Liver (tissue), 9 donors: ENCODE results near the gene SPATS2. TPM values are rescaled to one million over a fixed set of nuclear protein-coding genes. Genes with fewer than 3 reads are reported as not detected.
A peak's percentile ranks its signal among the peaks of the same experiment; 100 is the strongest.

Experiments
- DNase-seq: peaks from one replicate; pipeline ENCODE4 v3.0.0-alpha.2; 2017; ENCODE audit warnings: low spot score
- H3K27ac ChIP-seq, 2 donors: one replicate each; pipeline ENCODE4 v1.7.0; 2013; ENCODE audit warnings: inconsistent platforms in 2 of 2, low read length in 2 of 2, control low read depth in 1 of 2, low read depth in 1 of 2, mild to moderate bottlenecking in 1 of 2
- H3K27me3 ChIP-seq, 4 donors: one replicate each; pipeline versions ENCODE4 v1.6.1 to v1.7.0; 2013; ENCODE audit warnings: low read length in 3 of 4, inconsistent platforms in 1 of 4, mild to moderate bottlenecking in 1 of 4, moderate library complexity in 1 of 4; ENCODE audit not compliant: control insufficient read depth in 4 of 4, insufficient read depth in 4 of 4
- H3K36me3 ChIP-seq, 4 donors: one replicate each; pipeline versions ENCODE4 v1.6.1 to v1.7.0; 2013; ENCODE audit warnings: low read length in 3 of 4, mild to moderate bottlenecking in 3 of 4, low read depth in 1 of 4, moderate library complexity in 1 of 4; ENCODE audit not compliant: control insufficient read depth in 4 of 4, insufficient read depth in 3 of 4
- H3K4me1 ChIP-seq, 4 donors: one replicate each; pipeline versions ENCODE4 v1.6.1 to v1.7.0; 2013; ENCODE audit warnings: low read length in 3 of 4, mild to moderate bottlenecking in 3 of 4, moderate library complexity in 1 of 4; ENCODE audit not compliant: control insufficient read depth in 4 of 4, insufficient read depth in 4 of 4
- H3K4me3 ChIP-seq, 3 donors: one replicate each; pipeline versions ENCODE4 v1.6.1 to v1.7.0; 2013; ENCODE audit warnings: low read length in 3 of 3, control low read depth in 1 of 3, low read depth in 1 of 3, mild to moderate bottlenecking in 1 of 3
- H3K9ac ChIP-seq, 2 donors: one replicate each; pipeline ENCODE4 v1.7.0; 2013; ENCODE audit warnings: low read length in 2 of 2, mild to moderate bottlenecking in 2 of 2, moderate library complexity in 2 of 2, control low read depth in 1 of 2, low read depth in 1 of 2
- H3K9me3 ChIP-seq, 4 donors: one replicate each; pipeline versions ENCODE4 v1.6.1 to v1.7.0; 2013; ENCODE audit warnings: low read length in 3 of 4; ENCODE audit not compliant: control insufficient read depth in 4 of 4
- FOXA2 ChIP-seq: IDR thresholded peaks from 2 replicates; pipeline ENCODE4 v1.6.1; 2016; ENCODE audit warnings: antibody characterized with exemption
- GABPA ChIP-seq, 2 donors: IDR thresholded peaks in 1 of 2; conservative IDR thresholded peaks in 1 of 2; 2 replicates each; pipeline ENCODE4 v1.6.1; 2016; ENCODE audit warnings: antibody characterized with exemption in 2 of 2, mild to moderate bottlenecking in 1 of 2, moderate library complexity in 1 of 2
- HNF4A ChIP-seq, 2 donors: conservative IDR thresholded peaks; 2 replicates each; pipeline ENCODE4 v1.6.1; 2016; ENCODE audit warnings: antibody characterized with exemption in 2 of 2, mild to moderate bottlenecking in 2 of 2
- MAX ChIP-seq: IDR thresholded peaks from 2 replicates; pipeline ENCODE4 v1.6.1; 2016; ENCODE audit warnings: antibody characterized with exemption
- RAD21 ChIP-seq, 2 donors: IDR thresholded peaks; 2 replicates each; pipeline ENCODE4 v1.6.1; 2016; ENCODE audit warnings: antibody characterized with exemption in 2 of 2, mild to moderate bottlenecking in 2 of 2
- REST ChIP-seq: IDR thresholded peaks from 2 replicates; pipeline ENCODE4 v1.6.1; 2016; ENCODE audit warnings: antibody characterized with exemption, mild to moderate bottlenecking
- RXRA ChIP-seq, 2 donors: IDR thresholded peaks; 2 replicates each; pipeline ENCODE4 v1.6.1; 2017 to 2018; ENCODE audit warnings: antibody characterized with exemption in 2 of 2, mild to moderate bottlenecking in 1 of 2
- SP1 ChIP-seq: IDR thresholded peaks from 2 replicates; pipeline ENCODE4 v1.6.1; 2018; ENCODE audit warnings: antibody characterized with exemption, mild to moderate bottlenecking
- YY1 ChIP-seq: IDR thresholded peaks from 2 replicates; pipeline ENCODE4 v1.6.1; 2016; ENCODE audit warnings: antibody characterized with exemption, mild to moderate bottlenecking
- ZBTB33 ChIP-seq: IDR thresholded peaks from 2 replicates; pipeline ENCODE4 v1.6.1; 2016; ENCODE audit warnings: antibody characterized with exemption
- WGBS: extraction: QIAGEN DNeasy Blood & Tissue Kit; methylation state at CpG from one replicate; pipeline ENCODE4 v1.1.7; 2013; 5-methylcytosine and 5-hydroxymethylcytosine counted together
- polyA plus RNA-seq, 2 donors: library from polyadenylated mRNA; stranded (reverse) in 1 of 2; unstranded in 1 of 2; fragments of 200-250 nt in 1 of 2; fragments of >200 nt in 1 of 2; fragmentation: Nextera tagmentation in 1 of 2; extraction: Ambion mirVana in 1 of 2; gene quantifications; one replicate each; pipeline versions ENCODE4 v1.2.1 to v1.2.3, GENCODE V29; 2013 to 2015
- total RNA-seq, 2 donors: library from RNA; depleted of rRNA; stranded (reverse); fragments of >200 nt; gene quantifications; one replicate each; pipeline ENCODE4 v1.2.3, GENCODE V29; 2014
- donor health status: healthy.
- donor health status: healthy.
- donor health status: healthy.
- donor health status: healthy.
- donor health status: healthy.

Gene SPATS2
- total and polyA plus RNA-seq, 4 donors, result 2.4 to 5.2 (median 4.5) TPM

- H3K27me3 ChIP-seq, result no peaks in the 10 kb centered on the region
- peaks cover 0 to 16% (median 10%) of the 10 kb centered on the region in 4 donors for H3K4me1 ChIP-seq
- DNase-seq, result no peak
- H3K9ac ChIP-seq, result no peak overlapping the region
- H3K9me3 ChIP-seq, result no peaks in the 10 kb centered on the region
- WGBS, result 90% methylated on average over 1 of the region's 1 CpG
- no peak overlapping the region for H3K27ac ChIP-seq
- TF ChIP-seq RXRA (IDR thresholded peaks at IDR 0.05) (no peak), FOXA2 (no peak), YY1 (no peak), HNF4A (conservative IDR thresholded peaks at IDR 0.05) (no peak)
- no peak overlapping the region for H3K4me3 ChIP-seq
- no peaks in the 10 kb centered on the region for H3K36me3 ChIP-seq
These were observed 145.3 kb downstream of the SPATS2 start for GRCh38 chr12:49512546-49512945.

GRCh38 chr12:49515266-49515665 lies 148.0 kb downstream of the SPATS2 start:
- 70% methylated on average over 5 of the region's 5 CpGs for WGBS
- DNase-seq, result no peak
- no peak overlapping the region for H3K9ac ChIP-seq

More at GRCh38 chr12:49515266-49515665, 148.0 kb downstream of the SPATS2 start:
- Histone ChIP-seq H3K27ac (no peak overlapping the region), H3K9me3 (no peaks in the 10 kb centered on the region), H3K27me3 (no peaks in the 10 kb centered on the region), H3K4me3 (no peak overlapping the region), H3K4me1 (peaks cover 0 to 16% (median 10%) of the 10 kb centered on the region in 4 donors), H3K36me3 (no peaks in the 10 kb centered on the region)
- TF ChIP-seq RAD21 (IDR thresholded peaks at IDR 0.05) (peak in 1 of 2 donors; percentile 17), ZBTB33 (no peak), HNF4A (conservative IDR thresholded peaks at IDR 0.05) (peak in 1 of 2 donors; percentile 8), SP1 (peak; percentile 13), MAX (no peak), REST (no peak), GABPA (IDR thresholded peaks at IDR 0.05 in 1 of 2, conservative IDR thresholded peaks at IDR 0.05 in 1 of 2) (no peak)
